NCI-H2029 (cell line): Measurements from ENCODE around the gene TTC28.
A peak's percentile ranks its signal among the peaks of the same experiment; 100 is the strongest.
"Not testable (repeated sequence)": the region's sequence is repeated elsewhere in the genome, so short reads cannot be mapped to it uniquely, and the experiment has no call there.

Experiments
- DNase-seq: peaks from one replicate; lab custom pipeline; 2025; lab: John Stamatoyannopoulos, UW

TTC28 gene

GRCh38 chr22:28679611-28680287 is at the start of gene TTC28:
TTC28 (minus strand) TSS chr22:28679840; CDS start chr22:28679723, 117 bp downstream.
- DNase-seq: peak; percentile 33

- DNase-seq: no peak
These were observed 49.1 kb upstream of the TTC28 start for GRCh38 chr22:28728621-28729313.

- DNase-seq: no peak
These were observed 48.4 kb upstream of the TTC28 start for GRCh38 chr22:28728002-28728401.

- DNase-seq: no peak
These were observed 38.4 kb upstream of the TTC28 start for GRCh38 chr22:28718044-28718443.

GRCh38 chr22:28716686-28717085 is 37.0 kb upstream of the TTC28 start:
- no peak for DNase-seq

GRCh38 chr22:28715611-28716010 is 36.0 kb upstream of the TTC28 start:
- no peak for DNase-seq

GRCh38 chr22:28714043-28714628 is 34.5 kb upstream of the TTC28 start:
- no peak for DNase-seq

- no peak for DNase-seq
These were observed 32.5 kb upstream of the TTC28 start for GRCh38 chr22:28711820-28712777.

- no peak for DNase-seq
These were observed 31.7 kb upstream of the TTC28 start for GRCh38 chr22:28711341-28711740.

GRCh38 chr22:28710576-28711191 is 31.0 kb upstream of the TTC28 start:
- DNase-seq: no peak

GRCh38 chr22:28710107-28710506 is 30.5 kb upstream of the TTC28 start:
- no peak for DNase-seq

- DNase-seq: no peak
These were observed 27.2 kb upstream of the TTC28 start for GRCh38 chr22:28706845-28707244.

GRCh38 chr22:28703436-28703835 is 23.8 kb upstream of the TTC28 start:
- DNase-seq: no peak

- DNase-seq: no peak
These were observed 23.3 kb upstream of the TTC28 start for GRCh38 chr22:28702891-28703290.

GRCh38 chr22:28693041-28693760 is 13.6 kb upstream of the TTC28 start:
- DNase-seq: not testable (repeated sequence)

- not testable (repeated sequence) for DNase-seq
These were observed 10.2 kb upstream of the TTC28 start for GRCh38 chr22:28689796-28690195.

- not testable (repeated sequence) for DNase-seq
These were observed 3.3 kb upstream of the TTC28 start for GRCh38 chr22:28682966-28683365.

- DNase-seq: not testable (repeated sequence)
These were observed 1.3 kb upstream of the TTC28 start for GRCh38 chr22:28680813-28681490.

GRCh38 chr22:28678778-28679610 is 646 bp downstream of the TTC28 start:
- not testable (repeated sequence) for DNase-seq
